Measurements from ENCODE around the gene TH. TPM values are rescaled to one million over a fixed set of nuclear protein-coding genes. Genes with fewer than 3 reads are reported as not detected.

The TH gene
- total RNA-seq, 1 donor from 2014 or later = not detected

DNA sequence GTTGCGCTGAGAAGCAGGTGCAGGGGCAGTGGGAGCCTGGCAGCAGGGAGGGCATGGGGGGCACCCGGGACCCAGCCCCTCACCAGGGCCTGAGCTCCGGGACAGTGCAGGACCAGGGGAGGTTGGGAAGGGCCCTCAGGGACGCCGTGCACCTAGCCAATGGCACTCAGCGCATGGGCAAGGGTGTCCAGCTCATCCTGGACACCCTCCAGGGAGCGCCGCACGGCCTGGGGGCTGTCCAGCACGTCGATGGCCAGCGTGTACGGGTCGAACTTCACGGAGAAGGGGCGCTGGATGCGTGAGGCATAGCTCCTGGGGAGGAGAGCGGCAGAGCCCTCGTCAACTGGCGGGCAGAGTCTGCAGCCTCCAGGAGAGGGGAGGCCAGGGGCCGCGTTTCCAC lies 7.5 kb downstream of the TH start:
- Mint-ChIP-seq H3K27ac (no peak overlapping the region), H3K4me1 (ENCODE audit: low read depth) (no peaks in the 10 kb centered on the region), H3K27me3 (ENCODE audit: low read depth) (no peaks in the 10 kb centered on the region), H3K36me3 (ENCODE audit: low read depth) (no peaks in the 10 kb centered on the region), H3K4me3 (ENCODE audit: low read depth) (no peak overlapping the region), H3K9me3 (no peaks in the 10 kb centered on the region)
- intact Hi-C loops (cut with micrococcal nuclease) = no loop called here
- DNase-seq (ENCODE audit: low spot score) = no peak

DNA sequence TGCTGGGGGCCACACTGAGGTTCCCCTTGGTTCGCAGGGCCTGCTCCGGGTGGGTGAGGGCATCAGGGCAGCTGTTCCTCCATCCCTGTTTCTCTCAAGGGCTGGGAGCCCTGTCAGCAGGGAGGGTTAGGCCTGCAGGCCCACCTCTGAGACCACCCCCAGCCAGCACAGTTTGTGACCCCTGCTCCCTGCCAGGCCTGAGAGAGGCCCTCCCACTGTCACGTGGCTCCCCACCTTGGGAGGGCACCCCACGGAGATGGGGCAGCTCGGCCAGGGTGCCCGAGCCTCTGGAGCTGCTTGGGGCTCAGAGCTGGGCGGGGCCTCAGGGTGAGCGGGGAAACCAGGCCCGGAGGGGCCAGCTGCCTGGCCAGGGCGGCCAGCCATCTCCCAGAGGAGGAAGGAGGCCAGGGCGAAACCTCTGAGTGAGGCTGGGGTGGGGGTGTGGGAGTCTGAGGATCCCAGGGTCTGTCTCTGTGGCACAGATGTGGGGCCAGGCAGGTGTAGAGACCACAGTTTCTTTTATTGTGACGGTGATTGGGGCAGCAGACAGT lies 8.1 kb downstream of the TH start:
- H3K9me3 Mint-ChIP-seq = no peaks in the 10 kb centered on the region
- intact Hi-C loops (cut with micrococcal nuclease) = no loop called here
- no peaks in the 10 kb centered on the region for H3K4me1 Mint-ChIP-seq (ENCODE audit: low read depth)
- H3K36me3 Mint-ChIP-seq (ENCODE audit: low read depth) = no peaks in the 10 kb centered on the region
- H3K27ac Mint-ChIP-seq = no peak overlapping the region
- no peak for DNase-seq (ENCODE audit: low spot score)
- H3K4me3 Mint-ChIP-seq (ENCODE audit: low read depth) = no peak overlapping the region
- H3K27me3 Mint-ChIP-seq (ENCODE audit: low read depth) = no peaks in the 10 kb centered on the region

DNA sequence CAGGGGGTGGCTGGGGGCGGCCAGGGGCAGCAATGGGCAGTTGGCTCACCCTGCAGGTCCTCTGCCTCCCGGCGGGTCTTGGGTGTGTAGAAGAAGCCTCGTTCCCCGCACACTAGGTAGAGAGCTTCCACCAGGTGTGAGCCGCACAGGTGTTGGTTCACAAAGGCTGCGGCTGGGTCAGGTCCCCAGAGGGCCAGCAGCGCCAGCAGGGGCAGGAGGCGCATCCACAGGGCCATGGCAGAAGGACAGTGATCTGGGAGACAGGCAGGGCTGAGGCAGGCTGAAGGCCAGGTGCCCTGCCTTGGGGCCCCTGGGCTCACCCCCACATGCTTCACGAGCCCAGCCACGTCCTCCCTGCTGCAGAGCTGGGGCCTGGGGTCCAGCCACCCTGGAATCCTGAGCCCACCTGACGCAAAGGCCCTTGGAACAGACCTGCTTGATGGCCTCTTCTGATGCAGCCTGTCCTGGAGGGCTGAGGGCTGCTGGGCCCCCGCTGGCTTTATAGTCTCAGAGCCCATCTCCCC lies 10.8 kb downstream of the TH start, which contains the start of gene INS:
TSS of gene INS (minus strand) at position 474 of the 524 bp plus-strand sequence. CDS start at position 236, 238 bp downstream.
- no peaks in the 10 kb centered on the region for H3K9me3 Mint-ChIP-seq
- intact Hi-C loops (cut with micrococcal nuclease) = no loop called here
- H3K27ac Mint-ChIP-seq = no peak within 1 kb of the TSS
- no peak within 1 kb of the TSS for H3K4me3 Mint-ChIP-seq (ENCODE audit: low read depth)
- no peaks in the 10 kb centered on the region for H3K36me3 Mint-ChIP-seq (ENCODE audit: low read depth)
- H3K4me1 Mint-ChIP-seq (ENCODE audit: low read depth) = no peaks in the 10 kb centered on the region
- no peaks in the 10 kb centered on the region for H3K27me3 Mint-ChIP-seq (ENCODE audit: low read depth)
- DNase-seq (ENCODE audit: low spot score) = no peak

DNA sequence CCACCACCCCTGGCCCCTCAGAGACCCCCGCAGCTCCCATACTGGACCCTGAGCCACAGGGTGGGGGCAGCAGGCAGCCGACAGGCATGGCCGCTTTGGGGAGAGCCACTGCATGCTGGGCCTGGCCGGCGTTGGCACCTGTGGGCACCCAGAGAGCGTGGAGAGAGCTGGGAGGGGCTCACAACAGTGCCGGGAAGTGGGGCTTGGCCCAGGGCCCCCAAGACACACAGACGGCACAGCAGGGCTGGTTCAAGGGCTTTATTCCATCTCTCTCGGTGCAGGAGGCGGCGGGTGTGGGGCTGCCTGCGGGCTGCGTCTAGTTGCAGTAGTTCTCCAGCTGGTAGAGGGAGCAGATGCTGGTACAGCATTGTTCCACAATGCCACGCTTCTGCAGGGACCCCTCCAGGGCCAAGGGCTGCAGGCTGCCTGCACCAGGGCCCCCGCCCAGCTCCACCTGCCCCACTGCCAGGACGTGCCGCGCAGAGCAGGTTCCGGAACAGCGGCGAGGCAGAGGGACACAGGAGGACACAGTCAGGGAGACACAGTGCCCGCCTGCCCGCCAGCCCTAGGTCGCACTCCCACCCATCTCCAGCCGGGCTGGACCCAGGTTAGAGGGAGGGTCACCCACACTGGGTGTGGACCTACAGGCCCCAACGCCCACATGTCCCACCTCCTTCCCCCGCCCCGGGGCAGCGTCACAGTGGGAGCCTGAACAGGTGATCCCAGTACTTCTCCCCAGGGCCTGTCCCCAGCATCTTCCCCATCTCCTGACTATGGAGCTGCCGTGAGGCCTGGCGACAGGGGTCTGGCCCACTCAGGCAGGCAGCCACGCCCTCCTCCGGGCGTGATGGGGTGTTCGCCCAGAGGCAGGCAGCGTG lies 11.8 kb downstream of the TH start:
- intact Hi-C loops (cut with micrococcal nuclease) = loop anchor here (10.0 kb wide), 1 partner anchor 465 kb away; the partner anchor contains the start of gene KRTAP5-6
- H3K9me3 Mint-ChIP-seq = no peaks in the 10 kb centered on the region
- DNase-seq (ENCODE audit: low spot score) = no peak
- no peaks in the 10 kb centered on the region for H3K27me3 Mint-ChIP-seq (ENCODE audit: low read depth)
- no peaks in the 10 kb centered on the region for H3K36me3 Mint-ChIP-seq (ENCODE audit: low read depth)
- H3K4me1 Mint-ChIP-seq (ENCODE audit: low read depth) = no peaks in the 10 kb centered on the region
- no peak overlapping the region for H3K27ac Mint-ChIP-seq
- no peak overlapping the region for H3K4me3 Mint-ChIP-seq (ENCODE audit: low read depth)

DNA sequence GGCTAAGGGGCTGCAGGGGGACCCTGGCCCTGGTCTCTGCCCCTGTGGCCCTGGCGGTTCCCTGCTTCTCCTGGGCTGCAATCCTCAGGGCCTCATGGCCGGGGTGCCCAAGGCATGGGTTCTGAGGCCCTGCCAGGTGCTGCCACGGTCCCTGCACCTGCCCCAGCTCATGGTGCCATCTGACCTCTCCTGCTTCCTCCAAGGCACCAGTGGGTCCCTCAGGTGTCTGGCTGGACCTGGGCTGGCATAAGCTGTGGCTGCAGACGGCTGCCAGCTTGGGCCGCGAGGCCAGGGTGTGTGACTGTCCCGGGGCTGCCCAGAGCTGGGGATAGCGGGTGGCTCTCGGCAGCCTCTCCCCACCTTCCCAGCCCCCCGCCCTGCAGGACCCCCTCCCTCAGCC lies 12.6 kb downstream of the TH start:
- no peaks in the 10 kb centered on the region for H3K9me3 Mint-ChIP-seq
- DNase-seq (ENCODE audit: low spot score) = no peak
- H3K27ac Mint-ChIP-seq = no peak overlapping the region
- H3K4me1 Mint-ChIP-seq (ENCODE audit: low read depth) = no peaks in the 10 kb centered on the region
- intact Hi-C loops (cut with micrococcal nuclease) = loop anchor here (10.0 kb wide), 1 partner anchor 464 kb away; the partner anchor contains the start of gene KRTAP5-6
- H3K4me3 Mint-ChIP-seq (ENCODE audit: low read depth) = no peak overlapping the region
- no peaks in the 10 kb centered on the region for H3K27me3 Mint-ChIP-seq (ENCODE audit: low read depth)
- H3K36me3 Mint-ChIP-seq (ENCODE audit: low read depth) = no peaks in the 10 kb centered on the region

DNA sequence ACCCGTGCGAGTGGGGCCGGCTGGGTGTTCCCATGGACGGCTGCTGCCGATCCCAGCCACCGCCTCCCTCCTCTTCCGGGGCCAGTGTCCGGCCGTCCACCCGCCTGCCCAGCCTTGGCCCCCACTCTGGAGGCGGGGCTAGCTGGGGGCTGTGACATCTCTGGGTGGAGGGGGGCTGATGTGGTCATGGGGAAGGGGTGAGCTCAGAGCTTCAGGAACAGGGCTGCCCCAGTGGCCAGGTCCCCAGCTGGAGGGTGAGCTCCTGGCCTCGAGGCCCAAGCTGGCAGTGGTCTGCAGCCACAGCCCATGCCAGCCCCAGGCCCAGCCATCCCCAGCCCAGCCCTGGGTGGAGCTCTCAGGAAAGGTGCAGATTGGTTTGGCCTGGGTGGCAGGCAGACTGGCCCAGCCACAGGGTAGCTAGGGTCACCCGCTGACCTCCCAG lies 13.3 kb downstream of the TH start:
- DNase-seq (ENCODE audit: low spot score) = no peak
- Mint-ChIP-seq H3K9me3 (no peaks in the 10 kb centered on the region), H3K27me3 (ENCODE audit: low read depth) (no peaks in the 10 kb centered on the region), H3K36me3 (ENCODE audit: low read depth) (no peaks in the 10 kb centered on the region), H3K4me1 (ENCODE audit: low read depth) (no peaks in the 10 kb centered on the region), H3K27ac (no peak overlapping the region), H3K4me3 (ENCODE audit: low read depth) (no peak overlapping the region)
- intact Hi-C loops (cut with micrococcal nuclease) = loop anchor here (10.0 kb wide), 1 partner anchor 464 kb away; the partner anchor contains the start of gene KRTAP5-6

DNA sequence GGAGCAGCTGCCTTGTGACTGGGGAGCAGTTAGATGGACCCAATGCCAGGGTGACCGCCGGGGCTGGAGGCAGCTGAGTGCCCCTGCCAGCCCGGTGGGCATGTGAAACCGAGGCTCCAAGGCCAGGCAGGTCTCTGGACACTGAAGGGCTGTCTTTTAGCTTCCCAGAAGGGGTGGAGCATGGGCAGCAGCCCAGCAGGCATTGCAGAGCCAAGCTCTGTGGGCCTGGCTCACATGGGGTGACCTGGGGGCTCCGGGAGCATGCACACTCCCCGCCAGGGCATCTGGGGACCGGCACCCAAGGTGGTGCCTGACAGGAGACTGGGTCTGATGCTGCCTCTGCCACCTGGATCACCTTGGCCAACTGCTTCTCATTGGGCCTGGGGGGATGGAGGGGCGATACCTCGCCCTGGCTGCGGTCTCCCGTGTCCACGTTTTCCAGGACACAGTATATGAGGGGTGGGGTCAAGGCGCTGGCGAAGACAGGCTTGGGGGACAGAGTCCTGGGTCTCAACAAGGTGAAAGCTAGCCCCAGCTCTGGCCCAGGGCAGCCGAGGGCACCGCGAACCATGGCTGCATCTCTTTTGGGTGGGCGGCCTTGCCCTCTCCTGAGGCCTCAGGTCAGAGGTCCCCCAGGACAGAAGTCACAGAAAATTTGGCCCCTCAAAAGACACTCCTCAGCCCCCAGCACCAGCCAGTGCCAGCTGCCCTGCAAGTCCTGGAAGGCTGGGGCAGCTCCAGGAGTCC lies 14.1 kb downstream of the TH start:
- Mint-ChIP-seq H3K27ac (no peak overlapping the region), H3K27me3 (ENCODE audit: low read depth) (no peaks in the 10 kb centered on the region), H3K4me1 (ENCODE audit: low read depth) (no peaks in the 10 kb centered on the region), H3K9me3 (no peaks in the 10 kb centered on the region), H3K36me3 (ENCODE audit: low read depth) (no peaks in the 10 kb centered on the region), H3K4me3 (ENCODE audit: low read depth) (no peak overlapping the region)
- no peak for DNase-seq (ENCODE audit: low spot score)
- intact Hi-C loops (cut with micrococcal nuclease) = loop anchor here (10.0 kb wide), 1 partner anchor 463 kb away; the partner anchor contains the start of gene KRTAP5-6

DNA sequence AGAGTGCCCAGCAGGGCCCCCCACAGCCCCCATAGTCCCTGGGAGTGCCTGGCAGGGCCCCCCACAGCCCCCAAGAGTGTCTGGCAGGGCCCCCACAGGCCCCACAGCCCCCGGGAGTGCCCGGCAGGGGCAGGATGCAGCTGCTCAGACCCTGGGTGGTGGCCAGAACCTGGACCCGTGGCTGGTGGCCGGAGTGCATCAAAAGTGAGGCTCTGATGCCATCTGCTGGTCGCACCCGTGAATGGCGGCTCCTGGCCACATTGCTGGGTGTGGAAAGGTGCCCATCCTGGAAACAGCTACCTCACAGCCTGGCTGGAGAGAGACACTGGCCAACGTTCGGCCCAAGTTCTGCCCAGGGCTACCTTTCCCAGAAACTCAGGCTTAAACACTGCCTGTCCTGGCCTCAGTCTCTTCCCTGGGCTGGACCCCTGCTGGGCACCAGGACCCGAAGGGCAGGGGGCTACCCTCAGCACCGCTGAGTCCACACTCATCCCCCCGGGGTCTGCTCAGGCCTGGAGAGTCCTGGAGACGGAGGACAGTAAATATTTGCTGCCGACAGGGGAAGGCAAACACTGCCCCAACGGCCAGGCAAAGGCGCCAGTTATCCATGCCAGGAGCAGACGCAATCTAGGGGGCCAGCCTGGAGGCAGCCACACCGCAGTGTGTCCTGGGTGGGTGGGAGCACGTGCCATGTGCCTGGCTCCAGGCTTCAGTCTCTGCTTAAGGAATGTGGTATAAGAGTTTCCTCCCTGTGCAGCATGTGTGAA lies 15.0 kb downstream of the TH start:
- Mint-ChIP-seq H3K4me1 (ENCODE audit: low read depth) (peaks cover 3% of the 10 kb centered on the region), H3K9me3 (no peaks in the 10 kb centered on the region), H3K27me3 (ENCODE audit: low read depth) (no peaks in the 10 kb centered on the region), H3K36me3 (ENCODE audit: low read depth) (no peaks in the 10 kb centered on the region), H3K4me3 (ENCODE audit: low read depth) (no peak overlapping the region), H3K27ac (no peak overlapping the region)
- intact Hi-C loops (cut with micrococcal nuclease) = loop anchor here (10.0 kb wide), 1 partner anchor 462 kb away; the partner anchor contains the start of gene KRTAP5-6
- peak; percentile 30 for DNase-seq (ENCODE audit: low spot score)

DNA sequence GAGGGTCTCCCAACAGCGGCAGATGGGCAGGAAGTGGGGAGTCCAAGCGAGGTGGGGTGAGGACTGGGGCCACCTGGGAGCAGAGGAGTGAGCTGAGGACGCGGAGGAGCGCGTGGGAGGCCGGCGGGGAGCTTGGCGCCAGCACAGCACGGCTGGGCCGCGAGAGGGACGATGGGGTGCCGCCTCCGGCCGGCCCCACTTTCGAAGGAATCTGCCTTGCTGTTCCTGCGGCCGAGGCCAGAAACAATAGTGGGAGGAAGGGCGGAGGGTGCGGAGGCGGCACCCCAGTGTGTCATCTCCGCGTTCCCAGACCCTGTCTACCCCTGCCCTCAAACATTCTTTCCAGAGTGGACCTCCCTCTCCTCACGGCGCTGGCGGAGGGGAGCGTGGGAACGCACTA lies 16.1 kb downstream of the TH start:
- peaks cover 8% of the 10 kb centered on the region for H3K4me1 Mint-ChIP-seq (ENCODE audit: low read depth)
- H3K9me3 Mint-ChIP-seq = no peaks in the 10 kb centered on the region
- H3K27me3 Mint-ChIP-seq (ENCODE audit: low read depth) = peaks cover 5% of the 10 kb centered on the region
- DNase-seq (ENCODE audit: low spot score) = no peak
- no peaks in the 10 kb centered on the region for H3K36me3 Mint-ChIP-seq (ENCODE audit: low read depth)
- no peak overlapping the region for H3K4me3 Mint-ChIP-seq (ENCODE audit: low read depth)
- no peak overlapping the region for H3K27ac Mint-ChIP-seq
- intact Hi-C loops (cut with micrococcal nuclease) = loop anchor here (10.0 kb wide), 1 partner anchor 461 kb away; the partner anchor contains the start of gene KRTAP5-6

DNA sequence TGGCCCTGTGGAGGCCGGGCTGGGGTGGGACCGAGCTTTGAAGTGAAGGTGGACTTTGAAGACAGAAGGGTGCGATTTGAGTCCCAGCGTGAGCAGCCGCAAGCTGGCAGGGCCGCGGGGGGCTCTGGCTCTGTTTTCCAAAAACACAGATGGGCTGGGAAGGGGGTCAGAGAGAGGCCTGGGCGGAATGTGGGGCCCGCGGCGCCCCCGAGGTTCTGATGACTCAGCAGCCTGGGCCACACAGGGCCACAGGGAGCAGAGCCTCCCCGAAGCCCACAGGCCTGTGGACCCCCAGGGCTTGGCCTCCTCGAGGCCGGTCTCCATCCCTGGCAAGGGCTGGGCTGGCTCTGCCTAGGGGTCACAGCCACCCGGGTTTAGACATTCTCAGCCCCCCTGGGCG lies 16.7 kb downstream of the TH start:
- H3K4me1 Mint-ChIP-seq (ENCODE audit: low read depth) = peaks cover 11% of the 10 kb centered on the region
- H3K27ac Mint-ChIP-seq = no peak overlapping the region
- intact Hi-C loops (cut with micrococcal nuclease) = loop anchor here (5.0 to 10.0 kb wide), 2 partner anchors 318 to 460 kb away; partner anchors contain the start of genes KRTAP5-6 and TNNI2
- no peak for DNase-seq (ENCODE audit: low spot score)
- H3K36me3 Mint-ChIP-seq (ENCODE audit: low read depth) = no peaks in the 10 kb centered on the region
- no peaks in the 10 kb centered on the region for H3K9me3 Mint-ChIP-seq
- H3K4me3 Mint-ChIP-seq (ENCODE audit: low read depth) = no peak overlapping the region
- H3K27me3 Mint-ChIP-seq (ENCODE audit: low read depth) = peaks cover 10% of the 10 kb centered on the region

DNA sequence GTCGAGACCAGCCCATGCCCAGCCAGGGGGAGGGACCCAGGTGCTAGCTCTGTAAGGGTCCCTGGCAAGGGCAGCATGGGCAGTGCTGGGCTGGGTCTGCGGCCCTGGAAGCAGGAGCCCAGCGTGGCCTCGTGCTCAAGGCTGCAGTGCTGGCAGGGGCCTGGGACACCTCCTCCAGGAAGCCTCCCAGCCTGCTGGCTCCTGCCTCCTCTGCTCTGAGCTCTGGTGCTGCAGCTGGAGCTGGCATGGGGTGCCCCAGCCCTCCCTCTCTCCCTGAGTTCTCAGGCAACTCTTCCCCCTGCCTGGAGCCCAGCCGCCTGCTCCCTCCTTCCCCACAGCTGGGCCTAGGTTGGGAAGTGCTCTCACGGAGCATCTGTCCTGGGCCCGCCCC lies 17.4 kb downstream of the TH start:
- DNase-seq (ENCODE audit: low spot score) = no peak
- Mint-ChIP-seq H3K27ac (no peak overlapping the region), H3K4me1 (ENCODE audit: low read depth) (peaks cover 13% of the 10 kb centered on the region), H3K27me3 (ENCODE audit: low read depth) (peaks cover 13% of the 10 kb centered on the region), H3K9me3 (no peaks in the 10 kb centered on the region), H3K4me3 (ENCODE audit: low read depth) (no peak overlapping the region), H3K36me3 (ENCODE audit: low read depth) (no peaks in the 10 kb centered on the region)
- intact Hi-C loops (cut with micrococcal nuclease) = loop anchor here (5.0 to 10.0 kb wide), 2 partner anchors 317 to 459 kb away; partner anchors contain the start of genes KRTAP5-6 and TNNI2

All from activated T-helper 2 cell treated with anti-CD3 and anti-CD28 coated beads, Interferon-gamma antibody, Interleukin-2, Interleukin-4, amounts not matched to agents 10 μg/mL and 5 μg/mL and 100 μg/mL, durations not matched to agents 14 hours and 24 hours and 36 hours (primary cell).